Panc1 (cell line): ENCODE measurements around the gene NPR1.

ENCODE experiments used
- POLR2AphosphoS5 ChIP-seq: IDR thresholded peaks from 2 replicates; pipeline ENCODE4 v1.6.1; 2012; ENCODE audit warnings: mild to moderate bottlenecking, low read depth, low read length, moderate library complexity
- REST ChIP-seq, 2 experiments: IDR thresholded peaks; 2 replicates each; pipeline ENCODE4 v1.6.1; 2011 to 2012; ENCODE audit warnings: low read depth in 2 of 2, control low read depth in 1 of 2, low read length in 1 of 2, mild to moderate bottlenecking in 1 of 2, moderate library complexity in 1 of 2; ENCODE audit not compliant: insufficient read depth in 1 of 2
- SIN3A ChIP-seq: IDR thresholded peaks from 2 replicates; pipeline ENCODE4 v1.6.1; 2012; ENCODE audit warnings: low read depth, mild to moderate bottlenecking, low read length, moderate library complexity, borderline replicate concordance; ENCODE audit not compliant: insufficient read depth
- TCF7L2 ChIP-seq: IDR thresholded peaks from 2 replicates; pipeline ENCODE4 v1.6.1; 2011; ENCODE audit warnings: mild to moderate bottlenecking, low read depth, low read length, inconsistent platforms
- TF ChIP-seq, protein P1 (sequence below): fragments of 450-650 bp; IDR thresholded peaks from 2 replicates; pipeline ENCODE4 v1.5.1; 2017; ENCODE audit warnings: mild to moderate bottlenecking

DNA sequence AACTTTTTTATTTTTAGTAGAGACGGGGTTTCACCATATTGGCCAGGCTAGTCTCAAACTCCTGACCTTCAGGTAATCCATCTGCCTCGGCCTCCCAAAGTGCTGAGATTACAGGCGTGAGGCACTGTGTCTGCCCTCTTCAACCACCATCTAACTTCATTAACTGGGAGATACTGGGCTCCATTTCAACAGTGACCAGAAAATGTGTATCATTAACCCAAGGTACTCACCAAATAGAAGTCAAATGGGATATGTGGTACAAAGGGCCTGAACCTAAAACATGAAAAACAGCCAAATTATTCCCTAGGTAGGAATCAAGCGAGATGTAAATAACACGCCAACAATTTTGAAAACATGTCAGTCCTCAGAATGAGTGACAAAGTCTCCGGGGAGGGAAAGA, 8.9 kb upstream of the NPR1 start:
- TF ChIP-seq, protein P1, sequence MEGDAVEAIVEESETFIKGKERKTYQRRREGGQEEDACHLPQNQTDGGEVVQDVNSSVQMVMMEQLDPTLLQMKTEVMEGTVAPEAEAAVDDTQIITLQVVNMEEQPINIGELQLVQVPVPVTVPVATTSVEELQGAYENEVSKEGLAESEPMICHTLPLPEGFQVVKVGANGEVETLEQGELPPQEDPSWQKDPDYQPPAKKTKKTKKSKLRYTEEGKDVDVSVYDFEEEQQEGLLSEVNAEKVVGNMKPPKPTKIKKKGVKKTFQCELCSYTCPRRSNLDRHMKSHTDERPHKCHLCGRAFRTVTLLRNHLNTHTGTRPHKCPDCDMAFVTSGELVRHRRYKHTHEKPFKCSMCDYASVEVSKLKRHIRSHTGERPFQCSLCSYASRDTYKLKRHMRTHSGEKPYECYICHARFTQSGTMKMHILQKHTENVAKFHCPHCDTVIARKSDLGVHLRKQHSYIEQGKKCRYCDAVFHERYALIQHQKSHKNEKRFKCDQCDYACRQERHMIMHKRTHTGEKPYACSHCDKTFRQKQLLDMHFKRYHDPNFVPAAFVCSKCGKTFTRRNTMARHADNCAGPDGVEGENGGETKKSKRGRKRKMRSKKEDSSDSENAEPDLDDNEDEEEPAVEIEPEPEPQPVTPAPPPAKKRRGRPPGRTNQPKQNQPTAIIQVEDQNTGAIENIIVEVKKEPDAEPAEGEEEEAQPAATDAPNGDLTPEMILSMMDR, result no peak
- TF ChIP-seq TCF7L2 (no peak), POLR2AphosphoS5 (no peak), REST (IDR thresholded peaks at IDR 0.05; ENCODE audit: insufficient read depth in 1 of 2, low read depth in 2 of 2, low read length in 1 of 2) (no peak), SIN3A (no peak)
